Activated CD8-positive, alpha-beta T cell treated with anti-CD3 and anti-CD28 coated beads for 36 hours (primary cell): Measurements from ENCODE around the gene HOXB13. TPM values are rescaled to one million over a fixed set of nuclear protein-coding genes. Genes with fewer than 3 reads are reported as not detected.

Experiments used
- ATAC-seq: fragments of 200-7000 bp; cut with Tn5 transposase; one replicate; pipeline ENCODE4 v1.10.0; 2021; ENCODE audit warnings: mild to moderate bottlenecking, moderate library complexity
- CTCF ChIA-PET: fragments of 350-600 bp; sonication (Branson Sonifier 250); formaldehyde crosslinking; loops from one replicate; lab custom pipeline; 2021; ENCODE audit warnings: antibody characterized with exemption; lab: Charles Lee
- POLR2A ChIA-PET: fragments of 350-600 bp; sonication (Branson Sonifier 250); formaldehyde crosslinking; loops from one replicate; lab custom pipeline; 2021; ENCODE audit warnings: antibody characterized with exemption; lab: Charles Lee
- DNase-seq: peaks from one replicate; pipeline ENCODE4 v3.0.0-alpha.2; 2020
- H3K27ac Mint-ChIP-seq: one replicate; pipeline ENCODE4 v1.8.0; 2021; ENCODE audit warnings: mild to moderate bottlenecking, mixed read lengths
- H3K27me3 Mint-ChIP-seq: one replicate; pipeline ENCODE4 v1.8.0; 2021; ENCODE audit warnings: mixed read lengths
- H3K36me3 Mint-ChIP-seq: one replicate; pipeline ENCODE4 v1.8.0; 2021; ENCODE audit warnings: low read depth, mixed read lengths
- H3K4me1 Mint-ChIP-seq: one replicate; pipeline ENCODE4 v1.8.0; 2021; ENCODE audit warnings: low read depth, mixed read lengths
- H3K4me3 Mint-ChIP-seq: one replicate; pipeline ENCODE4 v1.8.0; 2021; ENCODE audit warnings: mild to moderate bottlenecking, moderate library complexity, mixed read lengths
- H3K9me3 Mint-ChIP-seq: one replicate; pipeline ENCODE4 v1.8.0; 2021; ENCODE audit warnings: mixed read lengths
- intact Hi-C: fragments of 100-400 bp; cut with micrococcal nuclease; formaldehyde crosslinking; loops from one replicate; pipeline ENCODE4 v1.10.0; 2022
- total RNA-seq, 2 experiments: library from RNA; stranded (reverse); gene quantifications; one replicate each; pipeline ENCODE4 v1.2.3, GENCODE V29; 2021
- TF ChIP-seq, protein P1 (sequence below): fragments of 200-600 bp; IDR thresholded peaks from one replicate; pipeline ENCODE4 v1.8.0; 2022; ENCODE audit warnings: antibody characterized with exemption, mild to moderate bottlenecking

HOXB13 gene
- total RNA-seq, 2 experiments from 2014 or later = not detected

GRCh38 chr17:48715496-48716399, 12.8 kb downstream of the HOXB13 start:
- TF ChIP-seq, protein P1, sequence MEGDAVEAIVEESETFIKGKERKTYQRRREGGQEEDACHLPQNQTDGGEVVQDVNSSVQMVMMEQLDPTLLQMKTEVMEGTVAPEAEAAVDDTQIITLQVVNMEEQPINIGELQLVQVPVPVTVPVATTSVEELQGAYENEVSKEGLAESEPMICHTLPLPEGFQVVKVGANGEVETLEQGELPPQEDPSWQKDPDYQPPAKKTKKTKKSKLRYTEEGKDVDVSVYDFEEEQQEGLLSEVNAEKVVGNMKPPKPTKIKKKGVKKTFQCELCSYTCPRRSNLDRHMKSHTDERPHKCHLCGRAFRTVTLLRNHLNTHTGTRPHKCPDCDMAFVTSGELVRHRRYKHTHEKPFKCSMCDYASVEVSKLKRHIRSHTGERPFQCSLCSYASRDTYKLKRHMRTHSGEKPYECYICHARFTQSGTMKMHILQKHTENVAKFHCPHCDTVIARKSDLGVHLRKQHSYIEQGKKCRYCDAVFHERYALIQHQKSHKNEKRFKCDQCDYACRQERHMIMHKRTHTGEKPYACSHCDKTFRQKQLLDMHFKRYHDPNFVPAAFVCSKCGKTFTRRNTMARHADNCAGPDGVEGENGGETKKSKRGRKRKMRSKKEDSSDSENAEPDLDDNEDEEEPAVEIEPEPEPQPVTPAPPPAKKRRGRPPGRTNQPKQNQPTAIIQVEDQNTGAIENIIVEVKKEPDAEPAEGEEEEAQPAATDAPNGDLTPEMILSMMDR = no peak
- POLR2A ChIA-PET = interaction anchor here (0.7 to 1.1 kb wide), 3 partner anchors 13 to 40 kb away, joined by 3 to 4 read pairs (median 3); partner anchors contain the start of gene HOXB13

GRCh38 chr17:48711128-48711527, 17.4 kb downstream of the HOXB13 start:
- POLR2A ChIA-PET = no interaction called here
- intact Hi-C loops = no loop called here
- DNase-seq = no peak
- Mint-ChIP-seq H3K9me3 (no peaks in the 10 kb centered on the region), H3K4me3 (no peak overlapping the region), H3K27ac (no peak overlapping the region), H3K36me3 (no peaks in the 10 kb centered on the region), H3K4me1 (peaks cover 3% of the 10 kb centered on the region), H3K27me3 (peaks cover 55% of the 10 kb centered on the region)
- ATAC-seq = no peak
- CTCF ChIA-PET = no interaction called here
- TF ChIP-seq, protein P1 = no peak

More at GRCh38 chr17:48715496-48716399, 12.8 kb downstream of the HOXB13 start:
- H3K27ac Mint-ChIP-seq = no peak overlapping the region
- no peaks in the 10 kb centered on the region for H3K9me3 Mint-ChIP-seq
- ATAC-seq (no peak), DNase-seq (no peak)
- CTCF ChIA-PET = interaction anchor here (0.7 to 3.7 kb wide), 5 partner anchors 9 to 163 kb away, joined by 3 to 24 read pairs (median 6); no protein-coding TSS in a partner anchor
- H3K4me3 Mint-ChIP-seq = no peak overlapping the region
- no peaks in the 10 kb centered on the region for H3K36me3 Mint-ChIP-seq
- intact Hi-C loops = loop anchor here (5.0 kb wide), 1 partner anchor 37 kb away; no protein-coding TSS in a partner anchor
- peaks cover 61% of the 10 kb centered on the region for H3K27me3 Mint-ChIP-seq
- H3K4me1 Mint-ChIP-seq = peaks cover 16% of the 10 kb centered on the region

DNA sequence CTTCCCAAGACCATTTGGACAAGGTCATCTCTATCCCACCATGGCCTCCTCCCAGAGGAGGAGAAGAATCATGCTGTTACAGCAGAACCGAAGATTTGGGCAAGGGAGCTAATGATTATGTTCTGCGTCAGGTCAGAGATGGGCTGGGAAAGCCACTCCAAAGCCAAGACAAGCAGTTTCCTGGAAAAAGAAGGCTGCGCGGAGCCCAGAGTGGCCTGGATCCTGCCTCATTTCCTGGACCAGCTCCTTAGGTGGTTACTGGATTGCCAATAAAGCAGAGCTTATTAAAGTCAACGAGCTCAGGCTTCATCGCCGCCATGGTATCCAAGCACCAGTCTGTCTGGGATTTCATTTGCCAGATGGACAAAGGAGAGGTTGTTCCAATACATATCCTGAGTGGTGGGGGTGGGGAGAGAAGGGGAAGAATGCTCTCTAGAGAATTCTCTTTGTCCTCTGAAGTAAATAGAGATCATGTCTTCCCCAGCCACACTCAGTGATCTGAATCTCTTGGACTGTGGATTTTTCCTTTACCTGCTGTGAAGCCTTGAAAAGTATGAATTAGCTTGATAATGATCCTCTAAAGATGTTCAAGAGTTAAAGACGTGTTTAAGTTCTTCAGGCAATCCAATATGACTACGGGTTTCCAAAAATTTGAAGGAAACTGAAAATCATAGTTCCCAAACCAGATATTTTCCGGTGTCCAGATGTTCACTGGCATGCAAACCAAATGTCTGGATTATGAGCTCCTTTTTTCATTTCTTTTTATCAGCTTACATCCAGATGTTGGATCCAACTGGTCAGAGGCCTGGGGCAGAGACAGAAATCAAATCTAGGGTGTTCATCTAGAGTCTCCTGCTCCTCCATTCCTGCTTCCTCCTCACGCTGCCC, 23.9 kb downstream of the HOXB13 start:
- DNase-seq (no peak), ATAC-seq (no peak)
- H3K27ac Mint-ChIP-seq = no peak overlapping the region
- H3K36me3 Mint-ChIP-seq = no peaks in the 10 kb centered on the region
- H3K4me1 Mint-ChIP-seq = no peaks in the 10 kb centered on the region
- peaks cover 58% of the 10 kb centered on the region for H3K27me3 Mint-ChIP-seq
- ChIA-PET CTCF (interaction anchor here (0.6 to 4.2 kb wide), 13 partner anchors 9 to 174 kb away, joined by 3 to 31 read pairs (median 5); no protein-coding TSS in a partner anchor), POLR2A (interaction anchor here (0.6 to 1.1 kb wide), 2 partner anchors 14 to 15 kb away, joined by 3 to 4 read pairs; no protein-coding TSS in a partner anchor)
- H3K9me3 Mint-ChIP-seq = no peaks in the 10 kb centered on the region
- no peak overlapping the region for H3K4me3 Mint-ChIP-seq
- TF ChIP-seq, protein P1 = no peak
- intact Hi-C loops = no loop called here

DNA sequence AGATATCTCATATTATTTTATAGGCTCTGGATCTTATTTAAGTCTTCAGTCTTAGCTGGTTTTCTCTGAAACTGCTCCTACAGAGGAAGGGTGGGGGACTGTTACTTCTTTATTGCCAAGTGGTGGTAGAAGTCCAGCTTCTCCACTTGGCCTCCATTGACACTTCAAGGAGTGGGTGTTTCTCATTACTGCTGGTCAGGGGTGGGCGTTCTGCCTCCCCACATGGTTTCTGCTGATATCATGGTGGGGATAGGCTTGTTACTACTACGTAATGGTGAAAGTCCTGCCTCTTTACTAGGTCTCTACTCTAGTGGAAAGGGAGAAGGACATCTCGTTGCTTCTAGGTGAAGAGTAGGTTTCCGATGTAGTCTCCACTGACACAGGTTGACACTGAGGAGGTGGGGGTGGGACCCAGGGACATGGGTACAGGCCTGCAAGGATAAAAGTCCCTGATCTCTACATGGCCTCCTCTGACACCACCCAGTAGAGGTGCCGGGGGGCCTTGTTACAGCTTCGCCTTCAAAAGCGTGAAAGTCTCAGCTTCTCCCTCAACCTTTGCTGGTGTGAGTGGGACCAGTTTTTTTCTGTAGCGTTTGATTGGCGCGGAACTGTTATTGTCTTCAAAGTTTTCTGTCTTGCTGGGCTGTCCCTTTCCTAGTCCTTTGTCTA, 26.6 kb downstream of the HOXB13 start:
- Mint-ChIP-seq H3K36me3 (no peaks in the 10 kb centered on the region), H3K4me3 (no peak overlapping the region), H3K4me1 (no peaks in the 10 kb centered on the region), H3K27ac (no peak overlapping the region), H3K9me3 (no peaks in the 10 kb centered on the region), H3K27me3 (peaks cover 48% of the 10 kb centered on the region)
- no peak for DNase-seq
- no peak for ATAC-seq
- intact Hi-C loops = no loop called here
- ChIA-PET POLR2A (interaction anchor here (0.9 kb wide), 1 partner anchor 52 kb away, joined by 3 read pairs; no protein-coding TSS in a partner anchor), CTCF (interaction anchor here (0.7 to 4.2 kb wide), 3 partner anchors 23 to 65 kb away, joined by 3 to 31 read pairs (median 4); no protein-coding TSS in a partner anchor)
- TF ChIP-seq, protein P1 = no peak
